ENCODE data around the gene VWA3B.

Gene VWA3B

GRCh38 chr2:98180456-98180855 is 93.5 kb downstream of the VWA3B start:
- TF ChIP-seq CTCF (conservative IDR thresholded peaks at IDR 0.05; ENCODE audit: control insufficient read depth, insufficient read depth, low read depth, low read length), result no peak
- no peak overlapping the region for H3K4me3 ChIP-seq (ENCODE audit: control insufficient read depth, low read depth, low read length)
- DNase-seq (ENCODE audit: low read depth), result peak; percentile 4

- no peak overlapping the region for H3K4me3 ChIP-seq (ENCODE audit: control insufficient read depth, low read depth, low read length)
- no peak for TF ChIP-seq CTCF (conservative IDR thresholded peaks at IDR 0.05; ENCODE audit: control insufficient read depth, insufficient read depth, low read depth, low read length)
- DNase-seq (ENCODE audit: low read depth), result no peak
Observed at GRCh38 chr2:98181346-98181745, 94.4 kb downstream of the VWA3B start.

GRCh38 chr2:98185801-98186200 is 98.8 kb downstream of the VWA3B start:
- H3K4me3 ChIP-seq (ENCODE audit: control insufficient read depth, low read depth, low read length), result no peak overlapping the region
- DNase-seq (ENCODE audit: low read depth), result no peak
- no peak for TF ChIP-seq CTCF (conservative IDR thresholded peaks at IDR 0.05; ENCODE audit: control insufficient read depth, insufficient read depth, low read depth, low read length)

GRCh38 chr2:98187194-98187593 is 100.2 kb downstream of the VWA3B start:
- H3K4me3 ChIP-seq (ENCODE audit: control insufficient read depth, low read depth, low read length), result no peak overlapping the region
- TF ChIP-seq CTCF (conservative IDR thresholded peaks at IDR 0.05; ENCODE audit: control insufficient read depth, insufficient read depth, low read depth, low read length), result no peak
- DNase-seq (ENCODE audit: low read depth), result no peak

GRCh38 chr2:98188351-98189046 is 101.5 kb downstream of the VWA3B start:
- no peak for TF ChIP-seq CTCF (conservative IDR thresholded peaks at IDR 0.05; ENCODE audit: control insufficient read depth, insufficient read depth, low read depth, low read length)
- DNase-seq (ENCODE audit: low read depth), result peak; percentile 12
- H3K4me3 ChIP-seq (ENCODE audit: control insufficient read depth, low read depth, low read length), result no peak overlapping the region

- no peak for DNase-seq (ENCODE audit: low read depth)
- no peak for TF ChIP-seq CTCF (conservative IDR thresholded peaks at IDR 0.05; ENCODE audit: control insufficient read depth, insufficient read depth, low read depth, low read length)
- H3K4me3 ChIP-seq (ENCODE audit: control insufficient read depth, low read depth, low read length), result no peak overlapping the region
Observed at GRCh38 chr2:98191883-98192282, 104.9 kb downstream of the VWA3B start.

GRCh38 chr2:98201576-98201975 is 114.6 kb downstream of the VWA3B start:
- no peak overlapping the region for H3K4me3 ChIP-seq (ENCODE audit: control insufficient read depth, low read depth, low read length)
- no peak for TF ChIP-seq CTCF (conservative IDR thresholded peaks at IDR 0.05; ENCODE audit: control insufficient read depth, insufficient read depth, low read depth, low read length)
- DNase-seq (ENCODE audit: low read depth), result no peak
